GM10248 (cell line): ENCODE data around the gene CAVIN1.
A peak's percentile ranks its signal among the peaks of the same experiment; 100 is the strongest.
"Not testable (repeated sequence)": the region's sequence is repeated elsewhere in the genome, so short reads cannot be mapped to it uniquely, and the experiment has no call there.

Experiments used
- CTCF ChIA-PET: fragments of 300-600 bp; sonication (Branson Sonifier 250); formaldehyde crosslinking; extraction: SDS; loops from one replicate; lab custom pipeline; 2021; ENCODE audit warnings: antibody characterized with exemption; lab: Yijun Ruan, JAX
- POLR2A ChIA-PET: fragments of 350-650 bp; sonication (Branson Sonifier 250); formaldehyde crosslinking; extraction: SDS; loops from one replicate; lab custom pipeline; 2020; ENCODE audit warnings: antibody characterized with exemption; lab: Yijun Ruan, JAX
- DNase-seq: peaks from one replicate; pipeline ENCODE4 v3.0.0; 2012; ENCODE audit errors: extremely low spot score
- TF ChIP-seq, protein P1 (sequence below): IDR thresholded peaks from 2 replicates; pipeline ENCODE4 v1.5.1; 2012; ENCODE audit warnings: mild to moderate bottlenecking, low read depth; ENCODE audit errors: extremely low read depth, missing control alignments, control extremely low read depth

CAVIN1 gene

DNA sequence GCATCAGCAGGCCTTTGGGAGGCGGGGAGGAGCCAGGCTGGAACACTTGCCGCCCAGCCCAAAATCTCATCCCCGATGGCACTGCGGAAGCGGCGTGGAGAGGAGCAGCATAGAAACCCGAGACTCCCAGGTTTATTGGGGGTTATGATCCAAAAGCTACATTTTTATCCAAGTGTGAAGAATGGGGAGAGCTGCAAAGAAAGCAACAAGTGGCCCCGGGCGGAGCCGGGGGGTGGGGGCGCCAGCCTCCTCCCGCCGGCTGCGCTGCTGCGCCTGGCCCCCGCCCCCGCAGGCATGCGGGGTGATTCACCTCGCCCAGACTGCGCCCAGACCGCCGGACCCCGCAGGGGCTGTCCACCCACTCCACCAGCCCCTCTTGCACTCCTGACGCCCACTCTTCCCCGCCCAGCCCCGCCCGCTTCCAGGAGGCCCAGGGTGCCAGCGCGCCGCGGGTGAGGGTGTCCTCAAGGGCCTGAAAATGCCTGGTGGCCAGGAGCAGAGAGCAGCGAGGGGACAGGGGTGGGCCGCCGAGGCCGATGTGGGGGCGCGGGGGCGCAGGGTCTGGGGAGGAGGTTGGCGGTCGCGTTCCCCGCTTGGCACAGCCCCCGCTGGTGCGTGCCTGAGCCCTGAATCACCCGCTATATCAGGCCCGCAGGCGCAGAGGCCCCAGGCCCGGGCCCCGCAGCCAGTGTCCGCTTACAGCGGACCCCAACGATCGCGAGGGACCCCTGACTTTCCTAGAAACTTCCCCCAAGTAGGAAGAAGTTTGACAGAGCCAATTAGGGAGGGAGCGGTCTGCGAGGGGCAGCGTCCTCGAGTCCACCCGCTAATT is 1.3 kb downstream of the CAVIN1 start:
- TF ChIP-seq, protein P1, sequence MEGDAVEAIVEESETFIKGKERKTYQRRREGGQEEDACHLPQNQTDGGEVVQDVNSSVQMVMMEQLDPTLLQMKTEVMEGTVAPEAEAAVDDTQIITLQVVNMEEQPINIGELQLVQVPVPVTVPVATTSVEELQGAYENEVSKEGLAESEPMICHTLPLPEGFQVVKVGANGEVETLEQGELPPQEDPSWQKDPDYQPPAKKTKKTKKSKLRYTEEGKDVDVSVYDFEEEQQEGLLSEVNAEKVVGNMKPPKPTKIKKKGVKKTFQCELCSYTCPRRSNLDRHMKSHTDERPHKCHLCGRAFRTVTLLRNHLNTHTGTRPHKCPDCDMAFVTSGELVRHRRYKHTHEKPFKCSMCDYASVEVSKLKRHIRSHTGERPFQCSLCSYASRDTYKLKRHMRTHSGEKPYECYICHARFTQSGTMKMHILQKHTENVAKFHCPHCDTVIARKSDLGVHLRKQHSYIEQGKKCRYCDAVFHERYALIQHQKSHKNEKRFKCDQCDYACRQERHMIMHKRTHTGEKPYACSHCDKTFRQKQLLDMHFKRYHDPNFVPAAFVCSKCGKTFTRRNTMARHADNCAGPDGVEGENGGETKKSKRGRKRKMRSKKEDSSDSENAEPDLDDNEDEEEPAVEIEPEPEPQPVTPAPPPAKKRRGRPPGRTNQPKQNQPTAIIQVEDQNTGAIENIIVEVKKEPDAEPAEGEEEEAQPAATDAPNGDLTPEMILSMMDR, result no peak
- ChIA-PET CTCF (interaction anchor here (0.9 to 2.9 kb wide), 10 partner anchors 10 to 199 kb away, joined by 3 to 10 read pairs (median 6); no protein-coding TSS in a partner anchor), POLR2A (no interaction called here)
- DNase-seq, result no peak

DNA sequence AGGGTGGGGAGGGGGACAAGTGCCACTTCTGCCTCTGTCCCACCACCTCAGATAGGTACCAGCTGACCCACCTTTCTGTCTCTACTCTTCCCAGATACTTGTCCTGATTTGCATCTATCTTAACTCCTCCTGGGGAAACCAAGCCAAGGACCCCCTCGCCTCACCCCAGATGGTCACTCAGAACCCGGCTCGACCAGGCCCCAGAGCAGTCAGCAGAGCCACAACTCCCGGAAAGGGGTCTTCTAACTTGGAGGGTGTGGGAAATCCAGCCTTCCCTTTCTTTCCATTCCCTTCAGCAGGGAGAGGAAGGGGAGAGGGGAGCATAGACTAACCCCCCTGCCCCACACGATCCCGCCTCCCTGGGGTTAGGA is 1.9 kb downstream of the CAVIN1 start:
- POLR2A ChIA-PET, result no interaction called here
- TF ChIP-seq, protein P1, result no peak
- CTCF ChIA-PET, result interaction anchor here (0.9 to 2.9 kb wide), 6 partner anchors 10 to 199 kb away, joined by 3 to 10 read pairs (median 6); no protein-coding TSS in a partner anchor
- no peak for DNase-seq

DNA sequence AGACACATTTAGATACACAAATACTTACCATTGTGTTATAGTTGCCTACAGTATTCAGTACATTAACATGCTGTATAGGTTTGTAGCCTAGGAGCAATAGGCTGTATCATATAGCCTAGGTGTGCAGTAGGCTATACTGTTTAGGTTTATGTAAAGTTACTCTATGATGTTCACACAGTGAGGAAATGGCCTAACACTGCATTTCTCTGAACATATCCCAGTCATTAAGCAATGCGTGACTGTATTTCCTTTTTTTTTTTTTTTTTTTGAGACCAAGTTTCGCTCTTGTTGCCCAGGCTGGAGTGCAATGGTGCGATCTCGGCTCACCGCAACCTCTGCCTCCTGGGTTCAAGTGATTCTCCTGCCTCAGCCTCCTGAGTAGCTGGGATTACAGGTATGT is 5.1 kb downstream of the CAVIN1 start:
- CTCF ChIA-PET, result interaction anchor here (2.4 kb wide), 1 partner anchor 14 kb away, joined by 6 read pairs; no protein-coding TSS in a partner anchor
- POLR2A ChIA-PET, DNase-seq: not testable (repeated sequence)

DNA sequence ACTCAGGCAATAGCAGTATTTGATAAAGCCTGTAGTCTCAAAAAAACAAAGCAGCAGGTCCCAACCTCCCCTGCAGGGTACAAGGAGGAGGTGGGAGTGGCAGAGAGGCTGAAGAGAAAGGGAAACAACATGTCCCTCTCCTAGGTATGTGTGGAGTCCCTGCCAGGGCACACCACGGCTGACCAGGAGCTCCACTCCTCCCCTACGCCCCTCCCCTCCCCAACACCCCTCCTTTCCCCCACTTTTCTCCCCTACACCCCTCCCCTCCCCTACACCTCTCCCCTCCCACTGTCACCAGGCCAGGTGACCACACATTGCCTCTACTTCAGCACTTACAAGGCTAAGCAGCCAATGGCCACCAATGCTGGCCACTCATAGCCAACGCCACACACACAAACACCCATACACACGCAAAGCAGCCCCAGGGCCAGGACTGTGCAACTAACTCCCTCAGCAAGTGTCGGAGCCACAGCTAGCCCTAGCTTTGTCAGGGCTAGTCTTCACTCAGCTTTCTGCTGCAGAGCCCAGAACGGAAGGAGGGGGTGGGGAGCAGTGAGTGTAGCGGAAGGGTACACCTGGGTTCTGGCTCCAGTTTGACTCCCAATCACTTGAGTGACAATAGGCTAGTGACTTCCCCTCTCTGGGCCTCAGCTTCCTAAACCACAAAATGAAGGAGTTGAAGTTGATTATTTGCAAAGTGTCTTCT is 8.2 kb downstream of the CAVIN1 start:
- CTCF ChIA-PET, result interaction anchor here (0.8 to 30.0 kb wide), 8 partner anchors 8 to 233 kb away, joined by 3 to 890 read pairs (median 6); partner anchors contain the start of gene KCNH4
- DNase-seq, result peak; percentile 53
- POLR2A ChIA-PET, result no interaction called here
- TF ChIP-seq, protein P1, result no peak

DNA sequence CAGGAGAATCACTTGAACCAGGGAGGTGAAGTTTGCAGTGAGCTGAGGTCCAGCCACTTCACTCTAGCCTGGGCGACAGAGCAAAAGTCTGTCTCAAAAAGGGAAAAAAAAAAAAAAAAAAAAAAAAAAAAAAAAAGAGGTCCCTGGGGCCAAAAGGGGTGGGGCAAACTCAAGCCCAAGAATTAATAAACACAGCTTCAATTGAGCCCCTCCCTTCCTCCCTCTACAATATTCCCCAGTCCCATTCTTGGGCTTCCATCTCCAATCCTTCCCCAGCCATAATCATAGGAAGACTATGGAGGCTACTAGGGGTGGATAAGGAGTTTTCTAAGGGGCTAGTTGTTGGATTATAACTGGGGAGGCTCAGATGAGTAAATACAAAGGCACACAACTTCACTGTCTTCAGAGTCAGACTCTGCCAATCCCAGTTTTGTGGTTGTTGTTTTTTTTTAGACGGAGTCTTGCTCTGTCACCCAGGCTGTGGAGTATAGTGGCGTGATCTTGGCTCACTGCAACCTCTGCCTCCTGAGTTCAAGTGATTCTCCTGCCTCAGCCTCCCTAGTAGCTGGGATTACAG is 9.5 kb downstream of the CAVIN1 start:
- ChIA-PET POLR2A (interaction anchor here (0.6 to 0.7 kb wide), 2 partner anchors 129 to 141 kb away, joined by 6 to 9 read pairs; no protein-coding TSS in a partner anchor), CTCF (interaction anchor here (4.4 to 30.0 kb wide), 2 partner anchors 10 to 91 kb away, joined by 20 to 890 read pairs; no protein-coding TSS in a partner anchor)
- DNase-seq, result no peak
- TF ChIP-seq, protein P1, result no peak

DNA sequence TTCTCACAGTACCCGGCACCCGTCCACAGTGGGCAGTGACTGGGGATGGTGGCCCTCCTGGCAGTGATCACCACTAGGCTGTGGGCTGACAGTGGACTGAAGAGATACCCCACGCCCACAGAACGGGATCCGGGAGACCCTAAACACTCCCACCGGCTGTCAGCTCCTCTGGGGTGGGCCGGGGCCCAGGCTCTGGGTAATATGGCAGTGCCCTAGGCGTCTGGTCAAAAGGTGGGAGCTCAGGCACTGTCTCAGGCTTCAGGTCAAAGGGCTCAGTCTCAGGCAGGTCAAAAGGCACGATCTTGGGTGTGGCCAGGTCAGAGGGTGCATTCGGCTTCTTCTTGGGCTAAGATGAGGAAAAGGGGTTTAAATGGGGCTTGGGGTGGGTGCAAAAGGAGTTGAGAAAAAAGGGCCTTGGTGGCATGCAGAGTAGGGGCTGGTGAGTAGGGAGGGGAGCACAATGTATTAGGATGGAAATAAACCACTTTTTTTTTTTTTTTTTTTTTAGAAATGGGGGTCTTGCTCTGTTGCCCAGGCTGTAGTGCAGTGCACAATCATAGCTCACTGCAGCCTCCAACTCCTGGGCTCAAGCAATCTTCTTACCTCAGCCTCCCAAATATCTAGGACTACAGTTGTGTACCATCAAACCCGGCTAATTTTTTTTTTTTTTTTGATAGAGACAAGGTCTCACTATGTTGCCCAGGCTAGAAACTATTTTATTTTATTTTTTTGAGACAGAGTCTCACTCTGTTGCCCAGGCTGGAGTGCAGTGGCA is 11.0 kb downstream of the CAVIN1 start:
- ChIA-PET CTCF (interaction anchor here (1.0 to 30.0 kb wide), 4 partner anchors 9 to 89 kb away, joined by 3 to 890 read pairs (median 14); partner anchors contain the start of gene CAVIN1), POLR2A (interaction anchor here (0.6 kb wide), 2 partner anchors 75 to 218 kb away, joined by 4 to 6 read pairs; partner anchors contain the start of gene GHDC)
- no peak for DNase-seq
- TF ChIP-seq, protein P1, result no peak
